ENCODE results near the gene SLC9A3.

Gene SLC9A3

GRCh38 chr5:428219-428618 lies 96.0 kb downstream of the SLC9A3 start:
- no peaks in the 10 kb centered on the region for H3K36me3 ChIP-seq (ENCODE audit: low read depth)
- H3K4me1 ChIP-seq (ENCODE audit: insufficient read depth, poor library complexity, severe bottlenecking) = peaks cover 12% of the 10 kb centered on the region
- ATAC-seq (ENCODE audit: low read depth) = no peak
- TF ChIP-seq CTCF (IDR thresholded peaks at IDR 0.05; ENCODE audit: poor library complexity, severe bottlenecking) = no peak
- no peak for DNase-seq (ENCODE audit: low spot score)
- H3K27me3 ChIP-seq (ENCODE audit: insufficient read depth, poor library complexity, severe bottlenecking) = no peaks in the 10 kb centered on the region
- no peak overlapping the region for H3K4me3 ChIP-seq (ENCODE audit: severe bottlenecking)
- H3K9me3 ChIP-seq (ENCODE audit: severe bottlenecking) = no peaks in the 10 kb centered on the region
- no peak overlapping the region for H3K27ac ChIP-seq (ENCODE audit: poor library complexity, severe bottlenecking)

- peaks cover 12% of the 10 kb centered on the region for H3K4me1 ChIP-seq (ENCODE audit: insufficient read depth, poor library complexity, severe bottlenecking)
- ATAC-seq (ENCODE audit: low read depth) = no peak
- H3K36me3 ChIP-seq (ENCODE audit: low read depth) = no peaks in the 10 kb centered on the region
These were observed 96.7 kb downstream of the SLC9A3 start for GRCh38 chr5:427415-428087.

GRCh38 chr5:426392-426976 lies 97.8 kb downstream of the SLC9A3 start:
- Histone ChIP-seq H3K27me3 (ENCODE audit: insufficient read depth, poor library complexity, severe bottlenecking) (no peaks in the 10 kb centered on the region), H3K9me3 (ENCODE audit: severe bottlenecking) (no peaks in the 10 kb centered on the region), H3K36me3 (ENCODE audit: low read depth) (no peaks in the 10 kb centered on the region), H3K27ac (ENCODE audit: poor library complexity, severe bottlenecking) (no peak overlapping the region), H3K4me1 (ENCODE audit: insufficient read depth, poor library complexity, severe bottlenecking) (peaks cover 12% of the 10 kb centered on the region), H3K4me3 (ENCODE audit: severe bottlenecking) (no peak overlapping the region)
- TF ChIP-seq CTCF (IDR thresholded peaks at IDR 0.05; ENCODE audit: poor library complexity, severe bottlenecking) = no peak
- no peak for ATAC-seq (ENCODE audit: low read depth)
- no peak for DNase-seq (ENCODE audit: low spot score)

More at GRCh38 chr5:427415-428087, 96.7 kb downstream of the SLC9A3 start:
- Histone ChIP-seq H3K9me3 (ENCODE audit: severe bottlenecking) (no peaks in the 10 kb centered on the region), H3K27me3 (ENCODE audit: insufficient read depth, poor library complexity, severe bottlenecking) (no peaks in the 10 kb centered on the region), H3K4me3 (ENCODE audit: severe bottlenecking) (no peak overlapping the region), H3K27ac (ENCODE audit: poor library complexity, severe bottlenecking) (no peak overlapping the region)
- DNase-seq (ENCODE audit: low spot score) = no peak
- no peak for TF ChIP-seq CTCF (IDR thresholded peaks at IDR 0.05; ENCODE audit: poor library complexity, severe bottlenecking)

- no peaks in the 10 kb centered on the region for H3K9me3 ChIP-seq (ENCODE audit: severe bottlenecking)
- peaks cover 12% of the 10 kb centered on the region for H3K4me1 ChIP-seq (ENCODE audit: insufficient read depth, poor library complexity, severe bottlenecking)
- H3K27me3 ChIP-seq (ENCODE audit: insufficient read depth, poor library complexity, severe bottlenecking) = no peaks in the 10 kb centered on the region
- peak; percentile 52 for TF ChIP-seq CTCF (IDR thresholded peaks at IDR 0.05; ENCODE audit: poor library complexity, severe bottlenecking)
- H3K4me3 ChIP-seq (ENCODE audit: severe bottlenecking) = no peak overlapping the region
- ATAC-seq (ENCODE audit: low read depth) (no peak), DNase-seq (ENCODE audit: low spot score) (no peak)
- no peaks in the 10 kb centered on the region for H3K36me3 ChIP-seq (ENCODE audit: low read depth)
- H3K27ac ChIP-seq (ENCODE audit: poor library complexity, severe bottlenecking) = no peak overlapping the region
These were observed 98.5 kb downstream of the SLC9A3 start for GRCh38 chr5:425714-426113.
